WTC11 (cell line): ENCODE results near the gene PPDPF.

Experiments used
- CREB1 ChIP-seq: sonication (generic); formaldehyde crosslinking; IDR thresholded peaks from 2 replicates; pipeline ENCODE4 v1.8.0; 2023; ENCODE audit warnings: mild to moderate bottlenecking, missing genetic modification reagents
- ELF4 ChIP-seq: sonication (generic); formaldehyde crosslinking; IDR thresholded peaks from 2 replicates; pipeline ENCODE4 v1.8.1; 2022; ENCODE audit warnings: low read depth, mild to moderate bottlenecking, moderate library complexity, missing genetic modification reagents
- JUN ChIP-seq: sonication (generic); formaldehyde crosslinking; IDR thresholded peaks from 2 replicates; pipeline ENCODE4 v1.8.0; 2023; ENCODE audit warnings: mild to moderate bottlenecking, missing genetic modification reagents
- MXD4 ChIP-seq: fragments of 250-450 bp; sonication (Bioruptor Pico); IDR thresholded peaks from 2 replicates; pipeline ENCODE4 v1.8.0; 2021; ENCODE audit warnings: mild to moderate bottlenecking, moderate library complexity, borderline replicate concordance
- RELA ChIP-seq: sonication (generic); formaldehyde crosslinking; IDR thresholded peaks from 2 replicates; pipeline ENCODE4 v1.8.1; 2022; ENCODE audit warnings: missing genetic modification reagents, mild to moderate bottlenecking, borderline replicate concordance
- TP53 ChIP-seq: sonication (generic); formaldehyde crosslinking; IDR thresholded peaks from 2 replicates; pipeline ENCODE4 v1.8.1; 2023; ENCODE audit warnings: mild to moderate bottlenecking, missing genetic modification reagents
- ZNF396 ChIP-seq: fragments of 250-450 bp; sonication (Bioruptor Pico); IDR thresholded peaks from 2 replicates; pipeline ENCODE4 v1.8.0; 2021; ENCODE audit warnings: mild to moderate bottlenecking, moderate library complexity, borderline replicate concordance
- TF ChIP-seq, protein P1 (sequence below): fragments of 200-600 bp; IDR thresholded peaks from 2 replicates; pipeline ENCODE4 v1.8.0; 2022; ENCODE audit warnings: antibody characterized with exemption
- TF ChIP-seq, protein P2 (sequence below): sonication (generic); formaldehyde crosslinking; IDR thresholded peaks from 2 replicates; pipeline ENCODE4 v1.8.1; 2022; ENCODE audit warnings: low read depth, missing genetic modification reagents, borderline replicate concordance
- TF ChIP-seq, protein P3 (sequence below): sonication (generic); formaldehyde crosslinking; IDR thresholded peaks from 2 replicates; pipeline ENCODE4 v1.8.1; 2022; ENCODE audit warnings: mild to moderate bottlenecking, moderate library complexity, missing genetic modification reagents

DNA sequence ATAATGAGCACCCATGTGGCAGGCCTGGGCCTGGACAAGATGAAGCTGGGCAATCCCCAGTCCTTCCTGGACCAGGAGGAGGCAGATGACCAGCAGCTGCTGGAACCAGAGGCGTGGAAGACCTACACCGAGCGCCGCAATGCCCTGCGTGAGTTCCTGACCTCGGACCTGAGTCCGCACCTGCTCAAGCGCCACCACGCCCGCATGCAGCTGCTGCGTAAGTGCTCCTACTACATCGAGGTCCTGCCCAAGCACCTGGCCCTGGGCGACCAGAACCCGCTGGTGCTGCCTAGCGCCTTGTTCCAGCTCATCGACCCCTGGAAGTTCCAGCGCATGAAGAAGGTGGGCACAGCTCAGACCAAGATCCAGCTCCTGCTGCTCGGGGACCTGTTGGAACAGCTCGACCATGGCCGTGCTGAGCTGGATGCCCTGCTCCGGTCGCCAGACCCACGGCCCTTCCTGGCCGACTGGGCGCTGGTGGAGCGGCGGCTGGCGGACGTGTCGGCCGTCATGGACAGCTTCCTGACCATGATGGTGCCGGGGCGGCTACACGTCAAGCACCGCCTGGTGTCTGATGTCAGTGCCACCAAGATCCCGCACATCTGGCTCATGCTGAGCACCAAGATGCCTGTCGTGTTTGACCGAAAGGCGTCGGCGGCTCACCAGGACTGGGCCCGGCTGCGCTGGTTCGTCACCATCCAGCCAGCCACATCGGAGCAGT is 35.3 kb downstream of the PPDPF start:
- TF ChIP-seq, protein P1, sequence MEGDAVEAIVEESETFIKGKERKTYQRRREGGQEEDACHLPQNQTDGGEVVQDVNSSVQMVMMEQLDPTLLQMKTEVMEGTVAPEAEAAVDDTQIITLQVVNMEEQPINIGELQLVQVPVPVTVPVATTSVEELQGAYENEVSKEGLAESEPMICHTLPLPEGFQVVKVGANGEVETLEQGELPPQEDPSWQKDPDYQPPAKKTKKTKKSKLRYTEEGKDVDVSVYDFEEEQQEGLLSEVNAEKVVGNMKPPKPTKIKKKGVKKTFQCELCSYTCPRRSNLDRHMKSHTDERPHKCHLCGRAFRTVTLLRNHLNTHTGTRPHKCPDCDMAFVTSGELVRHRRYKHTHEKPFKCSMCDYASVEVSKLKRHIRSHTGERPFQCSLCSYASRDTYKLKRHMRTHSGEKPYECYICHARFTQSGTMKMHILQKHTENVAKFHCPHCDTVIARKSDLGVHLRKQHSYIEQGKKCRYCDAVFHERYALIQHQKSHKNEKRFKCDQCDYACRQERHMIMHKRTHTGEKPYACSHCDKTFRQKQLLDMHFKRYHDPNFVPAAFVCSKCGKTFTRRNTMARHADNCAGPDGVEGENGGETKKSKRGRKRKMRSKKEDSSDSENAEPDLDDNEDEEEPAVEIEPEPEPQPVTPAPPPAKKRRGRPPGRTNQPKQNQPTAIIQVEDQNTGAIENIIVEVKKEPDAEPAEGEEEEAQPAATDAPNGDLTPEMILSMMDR: no peak
- TF ChIP-seq MXD4: no peak
- TF ChIP-seq CREB1 (CRISPR knock-in tag): no peak
- no peak for TF ChIP-seq ELF4 (CRISPR knock-in tag)
- TF ChIP-seq, protein P2, sequence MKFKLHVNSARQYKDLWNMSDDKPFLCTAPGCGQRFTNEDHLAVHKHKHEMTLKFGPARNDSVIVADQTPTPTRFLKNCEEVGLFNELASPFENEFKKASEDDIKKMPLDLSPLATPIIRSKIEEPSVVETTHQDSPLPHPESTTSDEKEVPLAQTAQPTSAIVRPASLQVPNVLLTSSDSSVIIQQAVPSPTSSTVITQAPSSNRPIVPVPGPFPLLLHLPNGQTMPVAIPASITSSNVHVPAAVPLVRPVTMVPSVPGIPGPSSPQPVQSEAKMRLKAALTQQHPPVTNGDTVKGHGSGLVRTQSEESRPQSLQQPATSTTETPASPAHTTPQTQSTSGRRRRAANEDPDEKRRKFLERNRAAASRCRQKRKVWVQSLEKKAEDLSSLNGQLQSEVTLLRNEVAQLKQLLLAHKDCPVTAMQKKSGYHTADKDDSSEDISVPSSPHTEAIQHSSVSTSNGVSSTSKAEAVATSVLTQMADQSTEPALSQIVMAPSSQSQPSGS (CRISPR knock-in tag): no peak
- TF ChIP-seq ZNF396 (CRISPR knock-in tag): no peak
- TF ChIP-seq, protein P3, sequence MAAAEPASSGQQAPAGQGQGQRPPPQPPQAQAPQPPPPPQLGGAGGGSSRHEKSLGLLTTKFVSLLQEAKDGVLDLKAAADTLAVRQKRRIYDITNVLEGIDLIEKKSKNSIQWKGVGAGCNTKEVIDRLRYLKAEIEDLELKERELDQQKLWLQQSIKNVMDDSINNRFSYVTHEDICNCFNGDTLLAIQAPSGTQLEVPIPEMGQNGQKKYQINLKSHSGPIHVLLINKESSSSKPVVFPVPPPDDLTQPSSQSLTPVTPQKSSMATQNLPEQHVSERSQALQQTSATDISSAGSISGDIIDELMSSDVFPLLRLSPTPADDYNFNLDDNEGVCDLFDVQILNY: no peak
- no peak for TF ChIP-seq TP53 (CRISPR knock-in tag)
- no peak for TF ChIP-seq JUN (CRISPR knock-in tag)
- no peak for TF ChIP-seq RELA
